C4-2B (cell line): ENCODE results near the gene ARF1.

Experiments used
- ZFX ChIP-seq: fragments of 450-650 bp; IDR thresholded peaks from 2 replicates; pipeline ENCODE4 v1.6.1; 2017
- TF ChIP-seq, protein P1 (sequence below): fragments of 450-650 bp; conservative IDR thresholded peaks from 2 replicates; pipeline ENCODE4 v1.5.1; 2017; ENCODE audit warnings: mild to moderate bottlenecking

DNA sequence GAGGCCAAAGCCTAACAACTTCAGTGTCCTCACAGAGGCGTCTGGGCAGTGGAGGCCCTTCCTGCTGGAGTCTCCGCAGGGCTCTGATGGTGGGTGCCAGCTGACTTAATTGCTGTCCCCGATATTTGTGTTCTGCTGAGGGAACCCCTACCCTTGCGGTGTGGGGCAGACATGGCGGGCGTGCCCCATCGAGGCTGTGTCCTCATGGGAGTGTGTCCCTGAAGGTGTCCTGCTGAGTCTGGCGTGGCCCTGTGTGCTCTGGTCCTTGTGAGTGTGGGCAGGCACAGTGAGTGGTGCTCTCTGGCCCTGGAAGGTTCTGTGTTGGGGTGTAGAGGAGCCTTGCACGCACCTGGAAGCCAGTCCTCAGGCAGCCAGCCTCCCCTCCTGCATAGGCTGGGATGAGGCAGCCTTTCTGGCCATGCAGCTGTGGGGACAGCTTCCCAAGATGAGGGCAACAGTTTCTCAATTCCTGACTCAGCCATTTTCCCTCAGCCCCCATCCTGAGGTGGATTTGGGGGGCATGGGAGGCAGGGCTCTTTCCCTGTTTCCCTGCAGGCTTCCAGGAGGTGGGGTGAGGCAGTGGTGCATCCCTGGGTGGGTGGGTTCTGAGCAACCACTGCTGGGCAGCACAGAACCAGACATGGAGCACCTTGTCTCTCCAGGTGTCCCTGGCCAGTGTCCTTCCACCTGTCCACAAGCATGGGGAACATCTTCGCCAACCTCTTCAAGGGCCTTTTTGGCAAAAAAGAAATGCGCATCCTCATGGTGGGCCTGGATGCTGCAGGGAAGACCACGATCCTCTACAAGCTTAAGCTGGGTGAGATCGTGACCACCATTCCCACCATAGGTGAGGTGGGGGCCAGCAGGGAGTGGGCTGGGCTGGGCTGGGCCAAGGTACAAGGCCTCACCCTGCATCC lies 14.2 kb downstream of the ARF1 start:
- TF ChIP-seq, protein P1, sequence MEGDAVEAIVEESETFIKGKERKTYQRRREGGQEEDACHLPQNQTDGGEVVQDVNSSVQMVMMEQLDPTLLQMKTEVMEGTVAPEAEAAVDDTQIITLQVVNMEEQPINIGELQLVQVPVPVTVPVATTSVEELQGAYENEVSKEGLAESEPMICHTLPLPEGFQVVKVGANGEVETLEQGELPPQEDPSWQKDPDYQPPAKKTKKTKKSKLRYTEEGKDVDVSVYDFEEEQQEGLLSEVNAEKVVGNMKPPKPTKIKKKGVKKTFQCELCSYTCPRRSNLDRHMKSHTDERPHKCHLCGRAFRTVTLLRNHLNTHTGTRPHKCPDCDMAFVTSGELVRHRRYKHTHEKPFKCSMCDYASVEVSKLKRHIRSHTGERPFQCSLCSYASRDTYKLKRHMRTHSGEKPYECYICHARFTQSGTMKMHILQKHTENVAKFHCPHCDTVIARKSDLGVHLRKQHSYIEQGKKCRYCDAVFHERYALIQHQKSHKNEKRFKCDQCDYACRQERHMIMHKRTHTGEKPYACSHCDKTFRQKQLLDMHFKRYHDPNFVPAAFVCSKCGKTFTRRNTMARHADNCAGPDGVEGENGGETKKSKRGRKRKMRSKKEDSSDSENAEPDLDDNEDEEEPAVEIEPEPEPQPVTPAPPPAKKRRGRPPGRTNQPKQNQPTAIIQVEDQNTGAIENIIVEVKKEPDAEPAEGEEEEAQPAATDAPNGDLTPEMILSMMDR = no peak
- TF ChIP-seq ZFX = no peak
